ENCODE data around the gene HK1.
A peak's percentile ranks its signal among the peaks of the same experiment; 100 is the strongest.
"Not testable (repeated sequence)": the region's sequence is repeated elsewhere in the genome, so short reads cannot be mapped to it uniquely, and the experiment has no call there.

The HK1 gene

DNA sequence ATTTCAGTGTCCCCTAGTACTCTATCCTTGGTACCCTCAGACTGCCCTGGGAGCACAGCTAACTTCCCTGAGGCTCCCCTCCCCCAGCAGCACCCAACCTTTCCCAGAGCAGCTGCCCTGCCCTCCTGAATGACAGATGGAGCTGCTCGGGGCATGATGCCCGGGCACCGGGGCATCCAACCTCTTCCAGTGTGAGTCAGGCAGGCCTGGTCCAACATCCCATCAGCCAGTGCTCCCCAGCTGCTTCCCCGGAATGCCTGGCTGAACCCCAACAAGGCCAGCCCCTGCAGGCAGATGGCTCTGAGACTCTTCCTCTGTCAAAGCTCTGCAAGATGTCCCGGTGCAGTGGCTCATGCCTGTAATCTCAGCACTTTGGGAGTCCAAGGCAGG lies 161.0 kb downstream of the HK1 start:
- no peak overlapping the region for H3K4me3 ChIP-seq (ENCODE audit: low read depth, low read length)
- TF ChIP-seq, protein P1, sequence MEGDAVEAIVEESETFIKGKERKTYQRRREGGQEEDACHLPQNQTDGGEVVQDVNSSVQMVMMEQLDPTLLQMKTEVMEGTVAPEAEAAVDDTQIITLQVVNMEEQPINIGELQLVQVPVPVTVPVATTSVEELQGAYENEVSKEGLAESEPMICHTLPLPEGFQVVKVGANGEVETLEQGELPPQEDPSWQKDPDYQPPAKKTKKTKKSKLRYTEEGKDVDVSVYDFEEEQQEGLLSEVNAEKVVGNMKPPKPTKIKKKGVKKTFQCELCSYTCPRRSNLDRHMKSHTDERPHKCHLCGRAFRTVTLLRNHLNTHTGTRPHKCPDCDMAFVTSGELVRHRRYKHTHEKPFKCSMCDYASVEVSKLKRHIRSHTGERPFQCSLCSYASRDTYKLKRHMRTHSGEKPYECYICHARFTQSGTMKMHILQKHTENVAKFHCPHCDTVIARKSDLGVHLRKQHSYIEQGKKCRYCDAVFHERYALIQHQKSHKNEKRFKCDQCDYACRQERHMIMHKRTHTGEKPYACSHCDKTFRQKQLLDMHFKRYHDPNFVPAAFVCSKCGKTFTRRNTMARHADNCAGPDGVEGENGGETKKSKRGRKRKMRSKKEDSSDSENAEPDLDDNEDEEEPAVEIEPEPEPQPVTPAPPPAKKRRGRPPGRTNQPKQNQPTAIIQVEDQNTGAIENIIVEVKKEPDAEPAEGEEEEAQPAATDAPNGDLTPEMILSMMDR (IDR thresholded peaks at IDR 0.05; ENCODE audit: insufficient read depth, low read depth, low read length, missing control alignments), result no peak
- no peak for DNase-seq (ENCODE audit: low read depth)

DNA sequence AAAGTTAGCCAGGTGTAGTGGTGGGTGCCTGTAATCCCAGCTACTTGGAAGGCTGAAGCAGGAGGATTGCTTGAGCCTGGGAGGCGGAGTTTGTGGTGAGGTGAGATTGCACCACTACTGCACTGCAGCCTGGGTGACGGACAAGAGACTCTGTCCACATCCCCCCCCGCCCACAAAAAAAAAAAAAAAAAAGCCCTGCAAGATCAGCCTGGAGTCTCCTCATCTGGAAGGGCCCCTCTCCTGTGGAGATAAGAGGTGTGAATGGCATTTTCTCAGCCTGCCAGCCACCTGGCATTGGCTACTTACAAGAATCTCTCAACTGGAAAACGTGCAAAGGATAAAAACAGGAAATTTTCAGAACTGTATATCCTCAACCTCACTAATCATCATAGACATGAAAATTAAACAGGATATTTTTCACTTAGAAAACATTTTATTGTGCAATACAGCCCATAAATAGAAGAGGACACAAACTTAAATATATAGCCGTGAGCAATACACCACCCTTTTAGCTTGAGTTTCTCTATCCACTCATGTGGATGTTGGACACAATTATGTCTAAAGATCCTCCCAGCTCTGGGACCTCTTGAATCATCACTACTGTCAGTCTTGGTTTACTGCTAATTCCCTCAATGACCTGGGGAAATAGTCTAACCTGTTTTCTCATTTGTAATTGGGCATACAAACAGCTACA lies 161.7 kb downstream of the HK1 start:
- no peak overlapping the region for H3K4me3 ChIP-seq (ENCODE audit: low read depth, low read length)
- no peak for DNase-seq (ENCODE audit: low read depth)
- TF ChIP-seq, protein P1 (IDR thresholded peaks at IDR 0.05; ENCODE audit: insufficient read depth, low read depth, low read length, missing control alignments), result no peak

DNA sequence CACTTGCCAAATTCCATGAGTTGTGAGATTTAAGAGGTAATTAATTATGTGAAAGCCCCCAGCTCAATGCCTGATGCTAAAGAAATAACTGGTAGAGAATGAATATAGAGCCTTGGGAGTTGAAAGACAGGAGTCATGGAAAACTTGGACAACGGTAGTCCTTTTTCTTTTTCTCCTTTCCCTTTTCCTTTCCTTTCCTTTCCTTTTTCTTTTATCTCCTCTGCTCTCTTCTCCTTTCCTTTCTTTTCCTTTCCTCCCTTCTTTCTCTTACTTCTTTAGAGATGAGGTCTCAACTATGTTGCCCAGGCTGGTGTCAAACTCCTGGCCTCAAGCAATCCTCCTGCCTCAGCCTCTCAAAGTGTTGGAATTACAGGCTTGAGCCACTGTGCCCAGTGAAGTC lies 165.1 kb downstream of the HK1 start:
- H3K4me3 ChIP-seq (ENCODE audit: low read depth, low read length), result no peak overlapping the region
- no peak for DNase-seq (ENCODE audit: low read depth)
- TF ChIP-seq, protein P1 (IDR thresholded peaks at IDR 0.05; ENCODE audit: insufficient read depth, low read depth, low read length, missing control alignments), result no peak

DNA sequence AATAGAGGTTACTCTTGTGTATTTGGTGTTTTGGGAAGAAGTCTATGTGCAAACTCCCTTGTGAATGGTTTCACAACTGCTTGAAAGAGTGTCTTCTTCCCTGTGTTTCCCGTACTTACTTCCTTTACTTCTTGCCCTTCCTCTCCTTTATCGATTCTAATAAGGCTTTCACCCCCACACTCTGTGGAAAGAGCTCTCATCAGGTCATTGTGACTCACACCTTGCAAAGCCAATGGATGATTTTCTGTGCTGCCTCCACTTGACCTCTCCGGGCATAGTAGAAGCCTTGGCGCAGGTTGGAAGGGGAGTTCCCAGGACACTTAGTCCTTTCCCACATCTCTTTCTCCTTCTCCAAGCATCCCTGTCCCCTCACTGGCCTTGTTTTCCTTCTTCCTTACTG lies 166.7 kb downstream of the HK1 start:
- TF ChIP-seq, protein P1 (IDR thresholded peaks at IDR 0.05; ENCODE audit: insufficient read depth, low read depth, low read length, missing control alignments), result no peak
- DNase-seq (ENCODE audit: low read depth), result no peak
- no peak overlapping the region for H3K4me3 ChIP-seq (ENCODE audit: low read depth, low read length)

DNA sequence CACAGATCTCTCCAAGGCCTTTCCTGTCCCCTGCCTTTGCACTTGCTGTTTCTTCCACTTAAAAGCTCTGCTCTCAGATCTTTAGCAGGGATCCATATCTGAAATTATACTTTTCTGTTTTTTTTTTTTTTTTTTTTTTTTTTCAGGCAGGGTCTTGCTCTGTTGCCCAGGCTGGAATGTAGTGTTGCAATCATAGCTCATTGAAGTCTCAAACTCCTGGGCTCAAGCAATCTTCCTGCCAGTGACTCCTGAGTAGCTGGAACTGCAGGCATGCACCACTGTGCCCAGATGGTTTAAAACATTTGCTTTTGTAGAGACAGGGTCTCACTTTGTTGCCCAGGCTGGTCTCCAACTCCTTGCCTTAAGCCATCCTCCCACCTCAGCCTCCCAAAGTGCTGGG lies 167.9 kb downstream of the HK1 start:
- no peak for DNase-seq (ENCODE audit: low read depth)
- TF ChIP-seq, protein P1 (IDR thresholded peaks at IDR 0.05; ENCODE audit: insufficient read depth, low read depth, low read length, missing control alignments), result no peak
- H3K4me3 ChIP-seq (ENCODE audit: low read depth, low read length), result no peak overlapping the region

DNA sequence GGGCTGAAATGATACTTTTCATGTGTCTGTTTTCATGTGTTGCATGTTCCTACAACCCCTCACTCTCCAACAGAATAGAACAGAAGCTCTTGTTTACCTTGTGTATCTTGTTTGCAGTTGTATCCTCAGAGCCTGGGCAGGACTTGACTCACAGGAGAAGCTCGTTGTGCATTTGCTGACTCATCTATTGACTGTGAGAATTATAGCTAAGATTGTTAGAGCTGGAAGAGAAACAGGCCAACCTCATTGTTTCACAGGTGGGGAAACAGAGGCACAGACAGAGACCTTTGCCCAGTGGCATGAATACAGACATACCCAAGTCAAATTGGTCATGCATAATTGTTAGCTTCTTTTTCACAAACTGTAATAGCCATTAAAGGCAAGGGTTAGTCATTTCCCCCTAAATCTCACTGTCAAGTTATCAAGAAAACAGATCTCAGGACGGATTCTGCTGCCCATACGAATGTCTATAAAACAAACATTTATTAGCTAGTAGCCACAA lies 168.4 kb downstream of the HK1 start:
- TF ChIP-seq, protein P1 (IDR thresholded peaks at IDR 0.05; ENCODE audit: insufficient read depth, low read depth, low read length, missing control alignments), result no peak
- no peak for DNase-seq (ENCODE audit: low read depth)
- no peak overlapping the region for H3K4me3 ChIP-seq (ENCODE audit: low read depth, low read length)

DNA sequence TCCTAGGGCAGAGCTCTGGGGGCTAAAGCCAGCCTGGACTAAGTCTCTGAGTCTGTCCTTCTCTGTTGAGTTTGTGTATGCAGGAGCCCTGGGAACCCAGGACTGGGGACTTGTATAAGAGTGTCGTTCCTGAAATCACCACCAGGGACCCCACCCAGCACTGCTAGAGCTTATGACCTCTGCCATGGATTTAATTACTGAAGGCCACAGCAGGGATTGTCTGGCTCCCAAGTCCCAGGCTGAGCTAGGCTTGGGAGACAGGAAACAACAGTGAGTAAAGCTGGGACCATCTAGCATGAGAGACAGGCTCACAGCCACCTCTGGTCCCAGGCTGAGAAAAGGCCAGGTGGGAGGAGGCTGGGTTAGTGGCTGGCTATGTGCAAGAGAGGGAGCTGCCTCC lies 171.5 kb downstream of the HK1 start:
- no peak overlapping the region for H3K4me3 ChIP-seq (ENCODE audit: low read depth, low read length)
- TF ChIP-seq, protein P1 (IDR thresholded peaks at IDR 0.05; ENCODE audit: insufficient read depth, low read depth, low read length, missing control alignments), result peak; percentile 49
- peak; percentile 73 for DNase-seq (ENCODE audit: low read depth)

DNA sequence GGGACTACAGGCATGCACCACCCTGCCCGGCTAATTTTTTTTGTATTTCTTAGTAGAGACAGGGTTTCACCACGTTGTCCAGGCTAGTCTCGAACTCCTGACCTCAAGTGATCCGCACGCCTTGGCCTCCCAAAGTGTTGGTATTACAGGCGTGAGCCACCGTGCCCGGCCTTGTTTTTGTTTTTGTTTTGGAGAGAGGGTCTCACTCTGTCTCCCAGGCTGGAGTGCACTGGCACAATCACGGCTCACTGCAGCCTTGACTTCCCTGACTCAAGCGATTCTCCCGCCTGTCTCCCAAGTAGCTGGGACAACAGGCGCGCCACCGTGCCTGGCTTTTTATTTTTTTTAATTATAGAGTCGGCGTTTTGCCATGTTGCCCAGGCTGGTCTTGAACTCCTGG lies 172.1 kb downstream of the HK1 start:
- DNase-seq (ENCODE audit: low read depth); H3K4me3 ChIP-seq (ENCODE audit: low read depth, low read length): not testable (repeated sequence)

Data from GM12865 (cell line).